Measurements from ENCODE around the gene NAV3.

NAV3 gene, protein sequence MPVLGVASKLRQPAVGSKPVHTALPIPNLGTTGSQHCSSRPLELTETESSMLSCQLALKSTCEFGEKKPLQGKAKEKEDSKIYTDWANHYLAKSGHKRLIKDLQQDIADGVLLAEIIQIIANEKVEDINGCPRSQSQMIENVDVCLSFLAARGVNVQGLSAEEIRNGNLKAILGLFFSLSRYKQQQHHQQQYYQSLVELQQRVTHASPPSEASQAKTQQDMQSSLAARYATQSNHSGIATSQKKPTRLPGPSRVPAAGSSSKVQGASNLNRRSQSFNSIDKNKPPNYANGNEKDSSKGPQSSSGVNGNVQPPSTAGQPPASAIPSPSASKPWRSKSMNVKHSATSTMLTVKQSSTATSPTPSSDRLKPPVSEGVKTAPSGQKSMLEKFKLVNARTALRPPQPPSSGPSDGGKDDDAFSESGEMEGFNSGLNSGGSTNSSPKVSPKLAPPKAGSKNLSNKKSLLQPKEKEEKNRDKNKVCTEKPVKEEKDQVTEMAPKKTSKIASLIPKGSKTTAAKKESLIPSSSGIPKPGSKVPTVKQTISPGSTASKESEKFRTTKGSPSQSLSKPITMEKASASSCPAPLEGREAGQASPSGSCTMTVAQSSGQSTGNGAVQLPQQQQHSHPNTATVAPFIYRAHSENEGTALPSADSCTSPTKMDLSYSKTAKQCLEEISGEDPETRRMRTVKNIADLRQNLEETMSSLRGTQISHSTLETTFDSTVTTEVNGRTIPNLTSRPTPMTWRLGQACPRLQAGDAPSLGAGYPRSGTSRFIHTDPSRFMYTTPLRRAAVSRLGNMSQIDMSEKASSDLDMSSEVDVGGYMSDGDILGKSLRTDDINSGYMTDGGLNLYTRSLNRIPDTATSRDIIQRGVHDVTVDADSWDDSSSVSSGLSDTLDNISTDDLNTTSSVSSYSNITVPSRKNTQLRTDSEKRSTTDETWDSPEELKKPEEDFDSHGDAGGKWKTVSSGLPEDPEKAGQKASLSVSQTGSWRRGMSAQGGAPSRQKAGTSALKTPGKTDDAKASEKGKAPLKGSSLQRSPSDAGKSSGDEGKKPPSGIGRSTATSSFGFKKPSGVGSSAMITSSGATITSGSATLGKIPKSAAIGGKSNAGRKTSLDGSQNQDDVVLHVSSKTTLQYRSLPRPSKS (N-terminal part only)

DNA sequence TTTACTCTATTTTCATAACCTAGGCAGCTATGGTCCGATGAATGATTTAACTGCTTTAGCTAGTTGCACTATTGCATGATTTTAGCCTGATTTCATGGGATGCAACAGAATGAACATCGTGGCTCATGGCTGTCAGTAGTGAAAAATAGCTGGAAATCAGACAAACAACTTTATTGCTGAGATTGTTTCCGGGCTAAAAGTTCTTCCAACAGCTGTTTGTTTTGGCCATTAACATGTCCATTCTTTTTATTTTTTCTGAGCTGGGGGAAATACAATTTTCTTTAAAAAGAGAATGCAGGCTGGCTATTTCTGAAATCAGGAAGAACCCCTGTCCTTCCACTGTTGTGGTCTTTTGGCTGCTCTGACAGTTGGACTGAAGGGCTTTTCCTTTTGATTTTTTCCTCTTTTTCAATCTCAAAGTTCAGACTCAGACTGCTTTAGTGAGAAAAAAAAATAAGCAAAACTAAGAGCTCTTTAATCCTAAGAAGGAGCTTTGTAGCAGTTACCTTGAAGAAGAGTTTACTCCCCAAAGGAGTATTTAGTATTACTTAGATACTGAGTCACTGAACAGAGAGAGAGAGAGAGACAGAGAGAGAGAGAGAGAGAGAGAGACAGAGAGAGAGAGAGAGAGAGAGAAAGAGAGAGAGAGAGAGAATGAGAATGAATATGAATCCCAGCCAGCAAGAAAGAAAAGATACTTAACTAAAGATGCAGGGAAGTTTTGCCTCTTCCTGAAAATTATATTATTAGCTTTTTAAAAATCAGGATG, at the start of gene NAV3:
Gene NAV3 (plus strand): TSS at position 312 of the 769 bp plus-strand sequence. CDS start 568 bp downstream, outside the sequence.
- DNase-seq: no peak

- no peak for DNase-seq
Observed at GRCh38 chr12:77782034-77782433, 48.7 kb upstream of the NAV3 start.

GRCh38 chr12:77782766-77783165, 47.9 kb upstream of the NAV3 start:
- DNase-seq: no peak

- no peak for DNase-seq
Observed at GRCh38 chr12:77785211-77785610, 45.5 kb upstream of the NAV3 start.

- DNase-seq: no peak
Observed at GRCh38 chr12:77786675-77787074, 44.0 kb upstream of the NAV3 start.

GRCh38 chr12:77788231-77789168, 42.2 kb upstream of the NAV3 start:
- DNase-seq: no peak

DNA sequence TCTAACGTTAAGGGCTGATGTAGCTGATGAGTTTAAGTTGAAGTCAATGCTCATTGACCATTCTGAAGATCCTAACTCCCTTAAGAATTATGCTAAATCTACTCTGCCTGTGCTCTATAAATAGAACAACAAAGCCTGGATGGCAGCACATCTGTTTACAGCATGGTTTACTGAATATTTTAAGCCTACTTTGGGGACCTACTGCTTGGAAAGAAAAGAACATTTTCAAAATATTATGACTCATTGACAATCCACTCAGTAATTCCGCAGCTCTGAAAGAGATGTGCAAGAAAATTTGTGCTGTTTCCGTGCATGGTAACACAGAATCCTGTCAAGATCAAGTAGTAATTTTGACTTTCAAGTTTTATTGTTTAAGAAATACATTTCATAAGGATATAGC, 35.0 kb upstream of the NAV3 start:
- DNase-seq: no peak

DNA sequence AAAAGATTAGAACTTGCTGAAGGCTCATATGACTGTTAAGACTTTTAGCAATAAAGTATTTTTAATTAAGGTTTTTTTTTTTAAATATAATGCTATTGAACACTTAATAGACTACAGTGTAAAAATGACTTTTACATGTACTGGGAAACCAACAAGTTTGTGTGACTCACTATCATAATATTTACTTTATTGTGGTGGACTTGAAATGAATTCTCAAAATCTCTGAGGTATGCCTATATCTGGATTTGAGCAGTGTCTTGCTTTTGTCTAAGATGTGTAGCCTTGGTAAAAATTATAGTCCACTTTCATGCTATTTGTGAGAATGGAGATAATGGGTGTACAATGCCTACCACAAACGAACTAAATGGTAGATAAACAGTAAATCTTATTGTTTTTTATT, 33.9 kb upstream of the NAV3 start:
- DNase-seq: no peak

GRCh38 chr12:77800501-77800900, 30.2 kb upstream of the NAV3 start:
- DNase-seq: no peak

GRCh38 chr12:77808534-77808933, 22.2 kb upstream of the NAV3 start:
- DNase-seq: no peak

DNA sequence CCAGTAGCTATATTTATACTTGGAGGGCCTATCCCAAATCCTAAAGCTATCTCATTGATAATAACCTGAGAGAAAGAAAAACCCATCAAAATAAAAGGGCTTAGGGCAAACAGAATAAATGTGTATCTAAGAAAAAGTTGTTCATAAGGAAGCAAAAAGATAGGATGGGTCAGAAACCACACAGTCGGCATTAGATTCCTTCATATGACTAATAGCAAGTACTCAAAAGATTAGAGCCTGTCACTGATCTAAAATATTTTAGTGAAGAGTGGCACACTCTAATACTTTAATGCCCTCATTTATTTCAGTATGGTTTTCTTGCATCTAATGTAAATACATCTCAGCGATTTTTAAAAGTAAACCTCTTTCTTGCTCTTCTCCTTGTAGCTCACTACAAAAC, 17.1 kb upstream of the NAV3 start:
- no peak for DNase-seq

GRCh38 chr12:77814386-77814785, 16.3 kb upstream of the NAV3 start:
- no peak for DNase-seq

DNA sequence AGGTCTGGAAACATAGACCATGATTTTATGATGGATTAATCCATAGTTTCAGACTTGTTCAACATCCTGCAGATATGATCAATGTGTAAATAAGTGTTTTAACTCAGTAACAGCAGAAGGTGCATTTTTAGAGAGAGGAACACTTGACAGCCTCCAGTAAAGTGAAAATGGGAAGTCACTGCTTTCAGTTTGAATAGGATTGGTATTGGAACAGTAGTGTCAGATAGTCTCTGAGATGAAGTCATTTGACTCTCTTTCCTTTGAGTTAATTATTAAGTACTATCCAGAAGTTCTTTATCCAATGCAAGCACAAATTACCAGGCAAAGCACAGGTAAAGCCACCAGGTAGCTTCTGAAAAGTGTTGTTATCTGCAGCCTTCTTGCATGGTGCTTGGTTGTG, 14.5 kb upstream of the NAV3 start:
- DNase-seq: no peak

DNA sequence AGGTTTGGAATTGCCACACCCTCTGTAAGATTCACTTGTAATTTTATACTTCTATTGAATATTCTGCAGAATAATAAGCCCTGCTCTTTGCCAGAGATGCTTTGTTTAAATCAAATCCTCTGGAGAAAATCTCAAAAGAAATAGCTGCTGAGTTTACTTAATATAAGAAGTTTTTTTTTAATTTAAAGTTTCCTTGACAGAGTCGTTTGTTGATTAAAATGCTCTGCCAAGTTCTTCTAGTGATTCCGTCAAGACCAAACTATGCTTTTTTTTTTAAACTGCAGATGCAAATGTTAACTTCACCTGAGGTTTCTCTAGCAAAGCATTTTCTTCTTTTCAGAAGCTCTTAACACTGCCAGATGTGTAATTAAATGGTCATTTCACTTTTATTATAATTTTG, 13.4 kb upstream of the NAV3 start:
- no peak for DNase-seq

GRCh38 chr12:77818351-77818750, 12.3 kb upstream of the NAV3 start:
- no peak for DNase-seq

DNA sequence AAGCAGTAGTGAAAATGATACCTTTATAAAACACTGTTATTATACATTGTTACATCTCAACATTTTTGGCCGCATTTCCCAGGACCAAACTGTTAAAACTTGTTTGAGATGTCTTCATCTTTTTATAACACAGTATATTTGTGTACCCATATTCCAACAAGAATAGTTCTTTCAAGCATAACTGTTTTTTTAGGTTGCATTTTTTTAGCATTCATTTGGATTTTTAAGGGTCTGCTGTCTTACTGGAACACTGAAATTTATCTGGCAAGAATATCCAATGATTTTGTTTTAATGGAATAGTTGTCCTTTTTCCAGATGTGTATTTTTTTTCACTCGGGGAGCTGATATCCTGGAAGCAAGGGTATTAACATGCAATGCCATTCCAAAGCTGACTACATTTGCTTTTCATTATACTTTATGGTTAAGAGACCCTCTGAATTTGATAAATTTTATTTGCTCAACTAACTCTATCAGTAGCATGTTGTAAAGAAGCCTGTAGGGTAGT, 8.9 kb upstream of the NAV3 start:
- DNase-seq: no peak

DNA sequence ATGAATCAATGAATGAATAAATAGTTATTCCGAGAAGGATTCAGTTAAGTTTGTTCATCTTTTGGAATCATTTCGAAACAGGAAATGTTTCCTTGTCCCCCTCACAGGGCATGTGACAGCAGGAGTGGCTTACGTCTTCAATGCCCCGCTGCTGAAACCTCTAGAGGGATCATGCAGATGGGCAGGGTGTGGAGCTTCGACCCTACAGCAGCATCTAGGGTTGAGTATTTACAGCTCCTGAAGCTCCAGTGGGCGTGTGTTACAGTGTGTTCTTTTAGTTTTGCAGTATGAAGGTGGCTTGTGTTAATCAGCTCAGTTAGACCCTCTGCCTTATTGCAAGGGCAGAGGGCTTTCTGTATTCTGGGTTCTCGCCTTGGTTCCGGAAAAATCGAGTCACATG, 2.6 kb downstream of the NAV3 start:
- DNase-seq: no peak

- DNase-seq: no peak
Observed at GRCh38 chr12:77834618-77835017, 3.9 kb downstream of the NAV3 start.

DNA sequence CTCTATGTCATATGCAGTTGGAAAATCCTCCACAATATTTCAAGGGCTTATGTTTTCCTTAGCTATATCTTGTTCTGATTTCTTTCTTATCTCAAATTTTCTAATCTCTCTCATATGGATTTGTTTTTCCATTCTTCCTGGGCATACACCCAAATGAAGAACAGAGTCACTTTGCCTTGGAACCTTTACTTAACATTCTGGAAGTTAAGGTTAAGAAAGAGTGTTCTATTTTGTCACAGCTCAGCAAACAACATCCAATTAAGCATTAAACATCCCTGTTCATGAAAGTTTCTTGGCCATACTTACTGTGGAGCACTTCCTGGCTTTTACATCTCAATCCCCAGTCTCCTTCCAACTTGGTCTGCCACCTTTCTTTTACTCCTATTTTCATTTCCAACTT, 5.3 kb downstream of the NAV3 start:
- no peak for DNase-seq

GRCh38 chr12:77837876-77838291, 7.2 kb downstream of the NAV3 start:
- no peak for DNase-seq

DNA sequence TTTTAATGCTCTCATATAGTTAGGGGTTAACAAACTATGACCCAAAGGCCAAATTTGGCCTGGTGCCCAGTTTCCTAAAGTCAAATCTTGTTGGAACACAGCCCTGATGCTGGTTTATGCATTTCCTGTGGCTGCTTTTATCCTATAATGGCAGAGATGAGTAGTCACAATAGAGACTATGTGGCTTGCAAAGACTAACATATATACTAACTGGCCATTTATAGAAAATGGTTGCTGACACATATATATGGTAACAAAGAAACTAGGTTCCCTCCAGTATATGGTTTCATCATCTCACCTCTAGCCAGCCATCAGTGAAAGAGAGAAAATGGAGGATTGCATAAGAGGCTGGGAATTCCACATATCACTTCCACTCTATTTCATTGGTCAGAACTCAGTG, 10.8 kb downstream of the NAV3 start:
- DNase-seq: no peak
